ENCODE results near the gene RPS29. TPM values are rescaled to one million over a fixed set of nuclear protein-coding genes. Genes with fewer than 3 reads are reported as not detected.

RPS29 gene
- total and polyA plus RNA-seq, 9 of the 15 experiments (the other 6 are each of a cell fraction or from before 2014, with no cell fraction given) = 1,545 to 5,012 (median 2,448) TPM

- TF ChIP-seq PHF20 (IDR thresholded peaks at IDR 0.05; ENCODE audit: partially characterized antibody) = peak; percentile 38
- TF ChIP-seq FOS (IDR thresholded peaks at IDR 0.05; ENCODE audit: extremely low read depth, insufficient read length) = peak; percentile 90
- TF ChIP-seq HDAC1 (IDR thresholded peaks at IDR 0.05) = peak in 1 of 2 experiments; percentile 29; a peak in 1 of 4 replicates
- peak; percentile 31 for TF ChIP-seq E2F8 (IDR thresholded peaks at IDR 0.05; ENCODE audit: low read depth, partially characterized antibody)
- TF ChIP-seq HEY1 (CRISPR knock-in tag; IDR thresholded peaks at IDR 0.05; ENCODE audit: borderline replicate concordance) = no peak
- TF ChIP-seq SUPT5H (IDR thresholded peaks at IDR 0.05) = peak; percentile 94
- peak; percentile 20; the same call in 1 of the 2 replicates for TF ChIP-seq BCOR (IDR thresholded peaks at IDR 0.05)
- peak; percentile 58 for TF ChIP-seq VEZF1 (CRISPR knock-in tag; IDR thresholded peaks at IDR 0.05)
- no peak for TF ChIP-seq EZH2 (IDR thresholded peaks at IDR 0.05; ENCODE audit: borderline replicate concordance, low read depth, low read length)
- TF ChIP-seq RBBP5 (IDR thresholded peaks at IDR 0.05; ENCODE audit: borderline replicate concordance, insufficient read depth, low read length, poor library complexity, severe bottlenecking) = peak; percentile 73
- peak; percentile 65 for TF ChIP-seq RFX1 (IDR thresholded peaks at IDR 0.05)
- TF ChIP-seq, protein P1, sequence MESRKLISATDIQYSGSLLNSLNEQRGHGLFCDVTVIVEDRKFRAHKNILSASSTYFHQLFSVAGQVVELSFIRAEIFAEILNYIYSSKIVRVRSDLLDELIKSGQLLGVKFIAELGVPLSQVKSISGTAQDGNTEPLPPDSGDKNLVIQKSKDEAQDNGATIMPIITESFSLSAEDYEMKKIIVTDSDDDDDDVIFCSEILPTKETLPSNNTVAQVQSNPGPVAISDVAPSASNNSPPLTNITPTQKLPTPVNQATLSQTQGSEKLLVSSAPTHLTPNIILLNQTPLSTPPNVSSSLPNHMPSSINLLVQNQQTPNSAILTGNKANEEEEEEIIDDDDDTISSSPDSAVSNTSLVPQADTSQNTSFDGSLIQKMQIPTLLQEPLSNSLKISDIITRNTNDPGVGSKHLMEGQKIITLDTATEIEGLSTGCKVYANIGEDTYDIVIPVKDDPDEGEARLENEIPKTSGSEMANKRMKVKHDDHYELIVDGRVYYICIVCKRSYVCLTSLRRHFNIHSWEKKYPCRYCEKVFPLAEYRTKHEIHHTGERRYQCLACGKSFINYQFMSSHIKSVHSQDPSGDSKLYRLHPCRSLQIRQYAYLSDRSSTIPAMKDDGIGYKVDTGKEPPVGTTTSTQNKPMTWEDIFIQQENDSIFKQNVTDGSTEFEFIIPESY (CRISPR knock-in tag; IDR thresholded peaks at IDR 0.05) = peak; percentile 31; the same call in 1 of the 2 replicates
- no peak for TF ChIP-seq ZNF217 (CRISPR knock-in tag; IDR thresholded peaks at IDR 0.05)
- peak; percentile 92 for TF ChIP-seq TBP (optimal IDR thresholded peaks at IDR 0.05; ENCODE audit: low read depth, low read length)
- TF ChIP-seq ZFP1 (CRISPR knock-in tag; IDR thresholded peaks at IDR 0.05) = no peak
- TF ChIP-seq RAD51 (IDR thresholded peaks at IDR 0.05; ENCODE audit: borderline replicate concordance, low read depth) = peak; percentile 36; the same call in 1 of the 2 replicates
- TF ChIP-seq, protein P2, sequence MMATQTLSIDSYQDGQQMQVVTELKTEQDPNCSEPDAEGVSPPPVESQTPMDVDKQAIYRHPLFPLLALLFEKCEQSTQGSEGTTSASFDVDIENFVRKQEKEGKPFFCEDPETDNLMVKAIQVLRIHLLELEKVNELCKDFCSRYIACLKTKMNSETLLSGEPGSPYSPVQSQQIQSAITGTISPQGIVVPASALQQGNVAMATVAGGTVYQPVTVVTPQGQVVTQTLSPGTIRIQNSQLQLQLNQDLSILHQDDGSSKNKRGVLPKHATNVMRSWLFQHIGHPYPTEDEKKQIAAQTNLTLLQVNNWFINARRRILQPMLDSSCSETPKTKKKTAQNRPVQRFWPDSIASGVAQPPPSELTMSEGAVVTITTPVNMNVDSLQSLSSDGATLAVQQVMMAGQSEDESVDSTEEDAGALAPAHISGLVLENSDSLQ (IDR thresholded peaks at IDR 0.05) = peak; percentile 99
- TF ChIP-seq ZNF830 (CRISPR knock-in tag; IDR thresholded peaks at IDR 0.05) = 0 out of 2 replicates have a peak, but pooled peaks have one; percentile 56
- TF ChIP-seq ID3 (CRISPR knock-in tag; IDR thresholded peaks at IDR 0.05) = no peak
- TF ChIP-seq ID3 (tag; IDR thresholded peaks at IDR 0.05) = no peak
These were observed 34.3 kb upstream of the RPS29 start, which contains the start of the genes MGAT2 and RPL36AL (continued) for GRCh38 chr14:49620182-49621113.
